NCI-H146 treated with DMSO at 0.1 percent for 48 hours (cell line): Measurements from ENCODE around the gene HNRNPC.
"Not testable (repeated sequence)": the region's sequence is repeated elsewhere in the genome, so short reads cannot be mapped to it uniquely, and the experiment has no call there.

ENCODE experiments used
- DNase-seq: peaks from one replicate; lab custom pipeline; 2025; ENCODE audit not compliant: unreplicated experiment; lab: John Stamatoyannopoulos, UW

HNRNPC gene

GRCh38 chr14:21269252-21270046 lies at the start of gene HNRNPC:
TSS of gene HNRNPC (minus strand) at chr14:21269442. CDS start at chr14:21234193, 35,249 bp downstream.
- peak; percentile 99 for DNase-seq

- no peak for DNase-seq
Measured at GRCh38 chr14:21317398-21317797, 48.2 kb upstream of the HNRNPC start.

DNA sequence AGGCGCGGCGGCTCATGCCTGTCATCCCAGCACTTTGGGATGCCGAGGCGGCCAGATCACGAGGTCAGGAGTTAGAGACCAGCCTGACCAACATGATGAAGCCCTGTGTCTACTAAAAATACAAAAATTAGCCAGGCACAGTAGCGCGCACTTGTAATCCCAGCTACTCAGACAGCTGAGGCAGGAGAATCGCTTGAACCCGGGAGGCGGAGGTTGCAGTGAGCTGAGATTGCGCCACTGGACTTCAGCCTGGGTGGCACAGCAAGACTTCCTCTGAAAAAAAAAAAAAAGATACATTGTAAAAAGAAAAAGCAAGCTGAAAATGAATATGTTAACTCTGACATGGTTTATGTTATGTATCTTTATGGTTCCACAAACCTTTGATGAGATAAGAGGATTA lies 44.3 kb upstream of the HNRNPC start:
- no peak for DNase-seq

- no peak for DNase-seq
Measured at GRCh38 chr14:21311614-21312013, 42.4 kb upstream of the HNRNPC start.

DNA sequence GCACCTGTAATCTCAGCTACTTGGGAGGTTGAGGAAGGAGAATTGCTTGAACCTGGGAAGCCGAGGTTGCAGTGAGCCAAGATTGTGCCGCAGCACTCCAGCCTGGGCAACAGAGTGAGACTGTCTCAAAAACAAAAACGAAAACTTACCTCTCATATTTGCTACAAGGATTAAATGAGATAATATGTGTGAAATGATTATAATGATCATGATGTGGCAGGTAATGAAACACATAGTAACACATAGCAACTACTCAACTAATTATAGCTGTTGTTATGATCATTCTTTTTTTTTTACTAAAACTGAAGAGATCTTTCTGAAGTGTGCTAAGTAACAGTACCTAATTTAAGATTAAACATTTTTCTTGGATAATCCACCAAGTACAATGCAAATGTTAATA lies 40.7 kb upstream of the HNRNPC start:
- no peak for DNase-seq

GRCh38 chr14:21309238-21309636 lies 40.0 kb upstream of the HNRNPC start:
- no peak for DNase-seq

DNA sequence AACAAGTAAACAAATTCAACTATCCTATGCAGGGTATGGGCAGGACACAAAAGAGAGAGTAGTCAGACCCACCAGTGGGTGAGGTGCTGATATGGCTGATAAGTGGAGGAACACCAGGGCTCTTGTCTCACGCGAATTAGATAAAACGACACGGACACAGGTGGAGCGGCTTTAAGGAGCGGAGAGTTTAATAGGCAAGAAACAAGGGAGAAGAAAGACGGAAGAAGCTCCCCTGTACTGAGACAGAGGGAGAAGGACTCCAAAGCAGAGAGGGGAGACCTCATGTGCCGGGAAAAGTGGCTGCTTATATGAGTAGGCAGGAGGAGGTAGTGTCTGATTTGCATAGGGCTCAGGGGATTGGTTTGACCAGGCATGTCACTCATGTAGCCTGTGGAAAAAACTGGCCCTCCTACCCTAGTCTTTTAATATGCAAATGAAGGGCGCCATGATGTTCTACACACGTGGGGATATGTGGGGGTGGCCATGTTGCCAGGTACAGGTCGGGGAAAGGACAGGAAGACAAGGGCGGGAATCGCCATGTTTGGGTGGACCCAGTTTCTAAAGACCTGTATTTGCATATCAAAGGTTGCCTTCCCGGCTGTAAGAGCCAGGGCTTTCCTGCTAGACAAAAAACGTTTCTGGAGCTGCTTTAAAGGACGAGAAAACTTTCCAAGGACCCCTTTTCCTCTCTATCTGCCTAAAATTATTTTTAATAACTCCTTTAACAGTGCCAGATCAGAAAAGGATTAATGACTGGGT lies 39.4 kb upstream of the HNRNPC start:
- peak; percentile 96 for DNase-seq

DNA sequence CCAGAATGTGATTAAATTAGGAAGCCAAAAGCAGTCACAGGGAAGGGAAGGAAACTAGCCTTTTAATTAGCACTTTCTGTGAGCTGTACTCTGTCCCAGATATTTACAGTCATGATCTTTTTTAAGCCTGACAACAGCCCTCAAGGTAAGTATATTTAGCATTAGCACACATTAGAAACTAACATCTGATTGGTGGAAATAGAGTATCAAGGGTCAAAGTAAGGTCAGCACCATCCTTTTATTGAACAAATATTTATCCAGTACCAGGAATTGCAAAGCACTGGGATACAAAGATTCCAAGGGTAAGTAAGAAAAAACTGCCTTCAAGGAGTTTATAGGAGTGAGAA lies 38.9 kb upstream of the HNRNPC start:
- no peak for DNase-seq

DNA sequence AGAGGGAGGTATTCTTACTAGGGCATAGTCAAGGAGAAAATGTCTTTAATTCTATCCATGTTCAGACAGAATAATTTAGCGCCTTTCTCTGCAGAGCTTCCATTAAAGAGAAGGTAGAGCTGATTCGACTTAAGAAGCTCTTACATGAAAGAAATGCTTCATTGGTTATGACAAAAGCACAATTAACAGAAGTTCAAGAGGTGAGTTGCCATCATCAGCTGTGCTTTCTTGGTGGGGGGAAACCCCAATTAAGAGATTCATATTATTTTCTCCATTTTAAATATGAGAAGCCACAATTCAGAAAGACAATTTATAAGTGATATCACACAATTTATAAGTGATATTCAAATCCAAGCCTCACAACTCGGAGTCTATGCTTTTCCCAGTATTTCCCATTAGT lies 38.4 kb upstream of the HNRNPC start:
- DNase-seq, result no peak

GRCh38 chr14:21302836-21303140 lies 33.5 kb upstream of the HNRNPC start:
- DNase-seq, result not testable (repeated sequence)

DNA sequence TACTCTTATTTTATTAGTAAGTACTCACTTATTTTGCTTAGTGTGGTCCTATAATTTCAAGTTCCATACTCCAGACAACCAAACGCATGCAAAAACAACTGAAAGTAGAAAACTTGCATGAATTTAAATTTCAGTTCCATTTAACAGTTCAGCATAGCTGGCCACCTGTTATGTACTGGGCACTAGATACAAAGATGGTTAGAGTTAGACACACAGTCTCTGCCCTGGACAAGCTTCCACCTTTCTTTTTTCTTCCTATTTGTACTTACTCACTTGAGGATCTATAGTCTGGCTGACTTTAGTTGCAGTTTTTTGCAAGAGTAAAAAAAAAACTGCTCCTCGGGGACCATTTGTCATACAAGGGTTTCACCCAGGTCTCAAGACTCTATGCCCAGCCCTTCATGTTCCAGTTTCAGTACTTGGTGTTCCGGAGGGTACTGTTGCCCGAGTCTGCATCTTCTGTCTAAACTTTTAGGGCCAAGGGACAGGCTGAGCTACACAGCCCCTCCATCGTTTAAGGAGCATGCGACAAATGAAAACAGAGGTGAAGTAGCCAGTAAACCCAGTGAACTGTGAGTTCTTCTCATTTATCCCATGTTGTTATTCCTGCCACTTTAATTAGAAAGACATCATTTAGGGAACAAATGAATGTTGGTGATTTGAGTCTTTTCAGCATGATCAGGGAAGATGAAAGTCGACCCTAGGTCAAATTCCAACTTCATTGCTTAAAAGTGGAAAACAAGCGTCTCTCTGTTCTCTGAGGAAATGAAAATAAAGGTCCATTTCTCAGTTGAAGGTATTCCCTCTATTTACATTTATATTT lies 33.0 kb upstream of the HNRNPC start:
- no peak for DNase-seq

DNA sequence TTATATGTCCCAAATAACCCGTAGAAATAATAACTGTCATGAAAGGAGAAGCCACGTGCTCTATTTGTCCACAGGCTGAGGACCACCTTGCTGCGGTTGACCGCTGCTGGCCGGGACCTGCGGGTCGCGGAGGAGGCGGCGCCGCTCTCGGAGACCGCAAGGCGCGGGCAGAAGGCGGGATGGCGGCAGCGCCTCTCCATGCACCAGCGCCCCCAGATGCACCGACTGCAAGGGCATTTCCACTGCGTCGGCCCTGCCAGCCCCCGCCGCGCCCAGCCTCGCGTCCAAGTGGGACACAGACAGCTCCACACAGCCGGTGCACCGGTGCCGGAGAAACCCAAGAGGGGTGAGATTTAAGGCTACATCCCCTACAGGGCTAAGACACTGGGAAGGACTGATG lies 31.6 kb upstream of the HNRNPC start:
- peak; percentile 33 for DNase-seq

- no peak for DNase-seq
Measured at GRCh38 chr14:21299562-21300130, 30.4 kb upstream of the HNRNPC start.

DNA sequence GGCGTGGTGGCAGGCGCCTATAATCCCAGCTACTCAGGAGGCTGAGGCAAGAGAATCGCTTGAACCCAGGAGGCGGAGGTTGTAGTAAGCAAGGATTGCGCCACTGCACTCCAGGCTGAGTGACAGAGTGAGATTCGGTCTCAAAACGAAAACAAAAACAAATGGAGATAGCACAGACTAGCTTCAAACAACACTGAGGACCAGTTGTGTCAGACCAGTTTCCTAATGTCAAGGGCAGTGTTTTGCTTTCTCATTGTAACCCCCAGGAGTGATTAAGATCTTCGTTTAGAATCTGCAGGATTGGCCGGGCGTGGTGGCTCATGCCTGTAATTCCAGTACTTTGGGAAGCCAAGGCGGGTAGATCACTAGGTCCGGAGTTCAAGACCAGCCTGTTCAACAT lies 29.1 kb upstream of the HNRNPC start:
- no peak for DNase-seq

- not testable (repeated sequence) for DNase-seq
Measured at GRCh38 chr14:21294026-21294425, 24.8 kb upstream of the HNRNPC start.

GRCh38 chr14:21287168-21287567 lies 17.9 kb upstream of the HNRNPC start:
- DNase-seq, result no peak

- not testable (repeated sequence) for DNase-seq
Measured at GRCh38 chr14:21286516-21286915, 17.3 kb upstream of the HNRNPC start.

DNA sequence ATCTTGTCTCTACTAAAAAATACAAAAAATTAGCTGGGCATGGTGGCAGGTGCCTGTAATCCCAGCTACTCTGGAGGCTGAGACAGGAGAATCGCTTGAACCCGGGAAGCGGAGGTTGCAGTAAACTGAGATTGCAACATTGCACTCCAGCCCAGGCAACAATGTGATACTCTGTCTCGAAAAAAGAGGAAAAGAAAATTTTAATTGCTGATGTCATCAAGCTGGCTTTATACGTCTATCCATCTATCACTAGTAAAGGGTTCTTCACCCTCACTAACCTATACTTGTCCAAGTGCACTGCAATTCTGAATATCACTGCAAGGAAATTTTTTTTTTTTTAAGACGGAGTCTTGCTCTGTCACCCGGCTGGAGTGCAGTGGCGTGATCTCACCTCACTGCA lies 12.7 kb upstream of the HNRNPC start:
- DNase-seq, result not testable (repeated sequence)

DNA sequence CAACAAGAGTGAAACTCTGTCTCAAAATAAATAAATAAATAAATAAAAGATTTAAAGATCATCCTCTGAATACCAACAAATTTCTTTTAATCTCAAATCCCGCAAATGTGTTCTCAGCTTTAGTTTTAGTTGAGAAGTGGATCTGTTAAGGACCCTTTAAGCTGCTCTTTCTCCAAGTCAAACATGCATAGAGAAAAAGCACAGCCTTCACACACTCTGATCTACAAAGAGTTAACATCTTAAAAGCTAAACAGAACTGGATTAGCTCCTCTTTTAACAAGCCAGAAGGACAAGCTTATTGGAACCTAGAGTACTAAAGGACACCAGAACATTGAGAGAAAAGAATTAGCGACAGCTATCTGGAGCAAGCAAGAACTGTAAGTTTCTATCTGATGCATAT lies 10.5 kb upstream of the HNRNPC start, which contains the start of gene RPGRIP1:
Gene RPGRIP1, plus strand, starts transcription at position 301 of the 400 bp plus-strand sequence. CDS start 7,894 bp downstream, outside the sequence.
- no peak for DNase-seq

- no peak for DNase-seq
Measured at GRCh38 chr14:21278632-21279031, 9.4 kb upstream of the HNRNPC start.

DNA sequence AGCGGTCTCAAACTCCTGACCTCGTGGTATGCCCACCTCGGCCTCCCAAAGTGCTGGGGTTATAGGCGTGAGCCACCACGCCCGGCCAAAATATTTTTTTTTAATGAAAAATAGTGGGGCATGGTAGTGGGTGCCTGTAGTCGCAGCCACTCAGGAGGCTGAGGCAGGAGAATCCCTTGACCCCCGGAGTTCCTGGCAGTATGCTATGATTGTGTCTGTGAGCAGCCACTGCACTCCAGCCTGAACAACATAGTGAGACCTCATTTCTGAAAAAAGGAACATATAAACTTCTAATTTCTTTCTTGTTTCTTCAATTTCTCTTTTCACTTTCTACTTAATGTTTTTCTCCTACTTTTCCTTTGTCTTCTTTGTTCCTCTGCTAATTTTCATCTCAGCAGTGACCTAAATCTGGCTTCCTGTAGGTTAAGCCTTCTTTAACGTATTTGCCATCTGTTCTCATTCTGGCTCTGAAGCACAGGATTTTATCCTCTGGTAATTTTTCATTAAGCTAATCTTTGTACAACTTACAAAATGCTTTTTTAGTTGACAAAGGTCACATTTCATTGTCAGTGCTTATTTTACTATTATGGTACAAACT lies 6.1 kb upstream of the HNRNPC start:
- no peak for DNase-seq
